Thyroid gland (tissue), 4 donors: ENCODE results near the gene ETV7.

Source experiments
- POLR2A ChIP-seq, 2 donors: fragments of 450-650 bp; IDR thresholded peaks; one replicate each; pipeline ENCODE4 v1.6.1; 2017; ENCODE audit warnings: antibody characterized with exemption in 2 of 2, mild to moderate bottlenecking in 2 of 2, moderate library complexity in 1 of 2
- TF ChIP-seq, protein P1 (sequence below), 6 experiments: fragments of 200-600 bp in 3 of 6; fragments of 450-650 bp in 3 of 6; sonication (generic) in 3 of 6; IDR thresholded peaks; one replicate each; pipeline ENCODE4 v1.5.1; 2016 to 2019; ENCODE audit warnings: antibody characterized with exemption in 6 of 6, mild to moderate bottlenecking in 2 of 6, inconsistent platforms in 1 of 6, moderate library complexity in 1 of 6

GRCh38 chr6:36361071-36361470, 26.4 kb downstream of the ETV7 start:
- TF ChIP-seq, protein P1, sequence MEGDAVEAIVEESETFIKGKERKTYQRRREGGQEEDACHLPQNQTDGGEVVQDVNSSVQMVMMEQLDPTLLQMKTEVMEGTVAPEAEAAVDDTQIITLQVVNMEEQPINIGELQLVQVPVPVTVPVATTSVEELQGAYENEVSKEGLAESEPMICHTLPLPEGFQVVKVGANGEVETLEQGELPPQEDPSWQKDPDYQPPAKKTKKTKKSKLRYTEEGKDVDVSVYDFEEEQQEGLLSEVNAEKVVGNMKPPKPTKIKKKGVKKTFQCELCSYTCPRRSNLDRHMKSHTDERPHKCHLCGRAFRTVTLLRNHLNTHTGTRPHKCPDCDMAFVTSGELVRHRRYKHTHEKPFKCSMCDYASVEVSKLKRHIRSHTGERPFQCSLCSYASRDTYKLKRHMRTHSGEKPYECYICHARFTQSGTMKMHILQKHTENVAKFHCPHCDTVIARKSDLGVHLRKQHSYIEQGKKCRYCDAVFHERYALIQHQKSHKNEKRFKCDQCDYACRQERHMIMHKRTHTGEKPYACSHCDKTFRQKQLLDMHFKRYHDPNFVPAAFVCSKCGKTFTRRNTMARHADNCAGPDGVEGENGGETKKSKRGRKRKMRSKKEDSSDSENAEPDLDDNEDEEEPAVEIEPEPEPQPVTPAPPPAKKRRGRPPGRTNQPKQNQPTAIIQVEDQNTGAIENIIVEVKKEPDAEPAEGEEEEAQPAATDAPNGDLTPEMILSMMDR (IDR thresholded peaks at IDR 0.05), result no peak
- TF ChIP-seq POLR2A (IDR thresholded peaks at IDR 0.05), result no peak
